Measurements from ENCODE around the gene ZBTB24. TPM values are rescaled to one million over a fixed set of nuclear protein-coding genes. Genes with fewer than 3 reads are reported as not detected.

Gene ZBTB24
- total RNA-seq, 6 experiments from 2014 or later = 5.7 to 6.3 (median 6.1) TPM

- DNase-seq = no peak
- Mint-ChIP-seq H3K27me3 (ENCODE audit: insufficient read depth) (peaks cover 14% of the 10 kb centered on the region), H3K27ac (no peak overlapping the region), H3K36me3 (ENCODE audit: low read depth) (no peaks in the 10 kb centered on the region), H3K9me3 (no peaks in the 10 kb centered on the region), H3K4me1 (ENCODE audit: low read depth) (peaks cover 16% of the 10 kb centered on the region), H3K4me3 (no peak overlapping the region)
- TF ChIP-seq, protein P1, sequence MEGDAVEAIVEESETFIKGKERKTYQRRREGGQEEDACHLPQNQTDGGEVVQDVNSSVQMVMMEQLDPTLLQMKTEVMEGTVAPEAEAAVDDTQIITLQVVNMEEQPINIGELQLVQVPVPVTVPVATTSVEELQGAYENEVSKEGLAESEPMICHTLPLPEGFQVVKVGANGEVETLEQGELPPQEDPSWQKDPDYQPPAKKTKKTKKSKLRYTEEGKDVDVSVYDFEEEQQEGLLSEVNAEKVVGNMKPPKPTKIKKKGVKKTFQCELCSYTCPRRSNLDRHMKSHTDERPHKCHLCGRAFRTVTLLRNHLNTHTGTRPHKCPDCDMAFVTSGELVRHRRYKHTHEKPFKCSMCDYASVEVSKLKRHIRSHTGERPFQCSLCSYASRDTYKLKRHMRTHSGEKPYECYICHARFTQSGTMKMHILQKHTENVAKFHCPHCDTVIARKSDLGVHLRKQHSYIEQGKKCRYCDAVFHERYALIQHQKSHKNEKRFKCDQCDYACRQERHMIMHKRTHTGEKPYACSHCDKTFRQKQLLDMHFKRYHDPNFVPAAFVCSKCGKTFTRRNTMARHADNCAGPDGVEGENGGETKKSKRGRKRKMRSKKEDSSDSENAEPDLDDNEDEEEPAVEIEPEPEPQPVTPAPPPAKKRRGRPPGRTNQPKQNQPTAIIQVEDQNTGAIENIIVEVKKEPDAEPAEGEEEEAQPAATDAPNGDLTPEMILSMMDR (IDR thresholded peaks at IDR 0.05) = no peak
Measured at GRCh38 chr6:109507490-109508072, 24.6 kb upstream of the ZBTB24 start.

GRCh38 chr6:109506841-109507240, 23.8 kb upstream of the ZBTB24 start:
- TF ChIP-seq, protein P1 (IDR thresholded peaks at IDR 0.05) = no peak
- Mint-ChIP-seq H3K27ac (no peak overlapping the region), H3K4me1 (ENCODE audit: low read depth) (peaks cover 9% of the 10 kb centered on the region), H3K27me3 (ENCODE audit: insufficient read depth) (peaks cover 21% of the 10 kb centered on the region), H3K9me3 (no peaks in the 10 kb centered on the region), H3K36me3 (ENCODE audit: low read depth) (no peaks in the 10 kb centered on the region), H3K4me3 (no peak overlapping the region)
- no peak for DNase-seq

- Mint-ChIP-seq H3K27me3 (ENCODE audit: insufficient read depth) (peaks cover 26% of the 10 kb centered on the region), H3K36me3 (ENCODE audit: low read depth) (no peaks in the 10 kb centered on the region), H3K9me3 (no peaks in the 10 kb centered on the region), H3K4me1 (ENCODE audit: low read depth) (peaks cover 6% of the 10 kb centered on the region), H3K4me3 (no peak overlapping the region), H3K27ac (no peak overlapping the region)
- DNase-seq = no peak
- TF ChIP-seq, protein P1 (IDR thresholded peaks at IDR 0.05) = no peak
Measured at GRCh38 chr6:109506314-109506713, 23.3 kb upstream of the ZBTB24 start.

DNA sequence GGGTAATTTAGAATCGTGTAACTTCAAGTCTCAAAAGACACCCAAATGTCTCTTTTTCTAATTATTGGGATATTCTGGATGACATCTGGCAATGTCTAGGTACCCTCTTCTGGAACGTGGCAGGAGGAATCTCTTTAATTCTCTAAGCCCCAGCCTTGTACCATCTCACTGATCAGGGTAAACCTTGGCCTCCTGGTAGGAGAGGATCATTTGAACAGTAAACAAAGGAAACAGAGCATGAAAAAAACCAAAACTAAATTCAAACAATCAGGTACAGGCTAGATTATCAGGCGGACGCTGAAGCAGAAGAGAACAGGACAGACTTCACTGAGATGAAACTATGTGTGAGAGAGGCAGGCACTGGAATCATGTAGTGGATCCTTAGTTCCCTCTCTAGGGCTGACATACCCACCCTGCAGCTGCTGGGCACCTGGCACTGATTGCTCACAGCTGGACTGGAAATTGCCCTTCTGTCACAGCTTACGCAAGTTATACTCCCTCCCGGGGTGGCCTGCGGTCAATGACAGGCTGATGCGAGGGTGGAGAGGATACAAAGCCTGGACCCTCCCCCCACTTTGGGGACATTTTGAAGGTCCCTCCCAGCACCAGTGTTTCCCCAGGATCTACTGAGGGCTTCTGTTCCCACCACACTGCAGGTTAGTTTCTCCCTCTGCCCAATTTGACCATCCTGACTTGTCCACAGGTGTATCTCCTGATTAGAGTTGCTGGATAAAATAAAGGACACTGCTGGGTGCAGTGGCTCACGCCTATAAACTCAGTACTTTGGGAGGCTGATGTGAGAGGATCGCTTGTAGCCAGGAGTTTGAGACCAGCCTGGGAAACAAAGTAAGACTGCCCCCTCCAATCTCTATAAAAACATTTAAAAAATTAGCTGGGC, 20.6 kb upstream of the ZBTB24 start:
- H3K9me3 Mint-ChIP-seq = no peaks in the 10 kb centered on the region
- H3K27ac Mint-ChIP-seq = no peak overlapping the region
- DNase-seq = no peak
- no peaks in the 10 kb centered on the region for H3K36me3 Mint-ChIP-seq (ENCODE audit: low read depth)
- TF ChIP-seq, protein P1 (IDR thresholded peaks at IDR 0.05) = no peak
- H3K4me3 Mint-ChIP-seq = no peak overlapping the region
- peaks cover 6% of the 10 kb centered on the region for H3K4me1 Mint-ChIP-seq (ENCODE audit: low read depth)
- H3K27me3 Mint-ChIP-seq (ENCODE audit: insufficient read depth) = peaks cover 31% of the 10 kb centered on the region

DNA sequence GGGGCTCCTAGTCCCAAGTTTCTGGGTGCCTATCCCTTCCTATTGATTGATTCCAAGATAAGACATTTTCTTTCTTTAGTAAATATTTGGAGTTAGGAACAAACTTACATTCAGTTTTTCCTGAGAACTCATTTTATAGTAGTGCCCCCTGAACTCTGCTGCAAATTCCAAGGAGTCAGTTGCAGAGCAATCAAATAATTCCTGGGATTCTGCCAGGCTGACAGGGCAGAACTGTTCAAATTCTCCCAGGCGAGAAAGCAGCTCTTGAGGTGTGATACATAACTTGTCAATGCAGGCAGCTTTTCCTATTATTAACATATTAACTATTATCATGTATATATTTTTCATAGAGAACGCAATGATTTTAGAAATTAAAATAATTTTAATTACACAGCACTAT, 15.9 kb upstream of the ZBTB24 start:
- Mint-ChIP-seq H3K4me1 (ENCODE audit: low read depth) (peaks cover 10% of the 10 kb centered on the region), H3K4me3 (no peak overlapping the region), H3K27me3 (ENCODE audit: insufficient read depth) (peaks cover 43% of the 10 kb centered on the region), H3K36me3 (ENCODE audit: low read depth) (no peaks in the 10 kb centered on the region), H3K9me3 (no peaks in the 10 kb centered on the region), H3K27ac (no peak overlapping the region)
- TF ChIP-seq, protein P1 (IDR thresholded peaks at IDR 0.05) = no peak
- no peak for DNase-seq
